GM18526 (cell line): ENCODE results near the gene MCTS1.

Experiments
- POLR2A ChIP-seq: IDR thresholded peaks from 3 replicates; pipeline ENCODE4 v1.6.1; 2011; ENCODE audit not compliant: insufficient read length; ENCODE audit errors: extremely low read depth

Gene MCTS1

GRCh38 chrX:120603707-120604360, at the start of gene MCTS1:
TSS of gene MCTS1 (plus strand) at chrX:120604101. CDS start at chrX:120604237, 136 bp downstream.
- TF ChIP-seq POLR2A: peak; percentile 58

GRCh38 chrX:120556251-120556650, 47.6 kb upstream of the MCTS1 start:
- TF ChIP-seq POLR2A: no peak

- no peak for TF ChIP-seq POLR2A
Measured at GRCh38 chrX:120559804-120560203, 44.1 kb upstream of the MCTS1 start.

- no peak for TF ChIP-seq POLR2A
Measured at GRCh38 chrX:120560405-120560841, 43.5 kb upstream of the MCTS1 start.

- TF ChIP-seq POLR2A: peak; percentile 49
Measured at GRCh38 chrX:120560842-120561633, 42.9 kb upstream of the MCTS1 start, which contains the start of gene CUL4B. TSS of gene CUL4B (minus strand) at chrX:120560962. CDS start at chrX:120560638, 324 bp downstream.

GRCh38 chrX:120561634-120562568, 42.0 kb upstream of the MCTS1 start:
- TF ChIP-seq POLR2A: no peak

GRCh38 chrX:120562569-120562926, 41.4 kb upstream of the MCTS1 start:
- TF ChIP-seq POLR2A: no peak

GRCh38 chrX:120564925-120565324, 39.0 kb upstream of the MCTS1 start:
- TF ChIP-seq POLR2A: no peak

GRCh38 chrX:120566817-120567216, 37.1 kb upstream of the MCTS1 start:
- TF ChIP-seq POLR2A: no peak

GRCh38 chrX:120568035-120568434, 35.9 kb upstream of the MCTS1 start:
- TF ChIP-seq POLR2A: no peak

- TF ChIP-seq POLR2A: no peak
Measured at GRCh38 chrX:120568609-120569008, 35.3 kb upstream of the MCTS1 start.

GRCh38 chrX:120570011-120570600, 33.8 kb upstream of the MCTS1 start:
- no peak for TF ChIP-seq POLR2A

GRCh38 chrX:120575379-120576114, 28.4 kb upstream of the MCTS1 start:
- no peak for TF ChIP-seq POLR2A

- no peak for TF ChIP-seq POLR2A
Measured at GRCh38 chrX:120585702-120586101, 18.2 kb upstream of the MCTS1 start.

GRCh38 chrX:120604361-120604782, 471 bp downstream of the MCTS1 start:
- TF ChIP-seq POLR2A: no peak

GRCh38 chrX:120612086-120612485, 8.2 kb downstream of the MCTS1 start:
- TF ChIP-seq POLR2A: no peak
